Common myeloid progenitor, CD34-positive (primary cell): Measurements from ENCODE around the gene FCN1.

Source experiments
- CTCF ChIA-PET: fragments of 350-600 bp; sonication (Branson Sonifier 250); formaldehyde crosslinking; loops from one replicate; lab custom pipeline; 2021; ENCODE audit warnings: antibody characterized with exemption; lab: Charles Lee
- POLR2A ChIA-PET: fragments of 350-600 bp; sonication (Branson Sonifier 250); formaldehyde crosslinking; loops from one replicate; lab custom pipeline; 2021; ENCODE audit warnings: antibody characterized with exemption; lab: Charles Lee
- DNase-seq, 3 donors: peaks; one replicate each; pipeline versions ENCODE4 v3.0.0 to v3.0.0-alpha.2; 2013
- H3K27ac ChIP-seq, 2 experiments: 1 replicate in 1 of 2; 2 replicates in 1 of 2; pipeline ENCODE4 v1.7.0; 2013; ENCODE audit warnings: inconsistent platforms in 2 of 2, low read length in 2 of 2, mild to moderate bottlenecking in 2 of 2, low read depth in 1 of 2, moderate library complexity in 1 of 2; ENCODE audit not compliant: severe bottlenecking in 2 of 2, insufficient read depth in 1 of 2, poor library complexity in 1 of 2
- H3K27me3 ChIP-seq, 5 experiments: replicated peaks in 2 of 5; 1 replicate in 3 of 5; 2 replicates in 2 of 5; pipeline versions ENCODE4 v1.6.1 to v1.7.0; 2013; ENCODE audit warnings: low read length in 4 of 5, mild to moderate bottlenecking in 2 of 5, moderate library complexity in 2 of 5, inconsistent platforms in 1 of 5; ENCODE audit not compliant: insufficient read depth in 5 of 5, control insufficient read depth in 4 of 5
- H3K36me3 ChIP-seq, 4 experiments: 1 replicate in 2 of 4; 2 replicates in 2 of 4; pipeline versions ENCODE4 v1.6.1 to v1.7.0; 2013; ENCODE audit warnings: low read length in 3 of 4, control low read depth in 1 of 4, mild to moderate bottlenecking in 1 of 4; ENCODE audit not compliant: control insufficient read depth in 4 of 4, insufficient read depth in 4 of 4
- H3K4me1 ChIP-seq, 4 experiments: 1 replicate in 3 of 4; 2 replicates in 1 of 4; pipeline versions ENCODE4 v1.6.1 to v1.7.1; 2013; ENCODE audit warnings: low read length in 3 of 4, mild to moderate bottlenecking in 3 of 4, control low read depth in 1 of 4, inconsistent platforms in 1 of 4, moderate library complexity in 1 of 4; ENCODE audit not compliant: control insufficient read depth in 4 of 4, insufficient read depth in 4 of 4; ENCODE audit errors: control extremely low read depth in 1 of 4
- H3K4me3 ChIP-seq, 7 experiments: 1 replicate in 4 of 7; 2 replicates in 3 of 7; pipeline versions ENCODE4 v1.5.1 to v1.7.0; 2013; ENCODE audit warnings: mild to moderate bottlenecking in 7 of 7, low read length in 6 of 7, moderate library complexity in 6 of 7, inconsistent platforms in 2 of 7, low read depth in 2 of 7, control low read depth in 1 of 7; ENCODE audit not compliant: insufficient read depth in 4 of 7, control insufficient read depth in 1 of 7; ENCODE audit errors: extremely low read depth in 1 of 7
- H3K9me3 ChIP-seq, 5 experiments: 1 replicate in 4 of 5; 2 replicates in 1 of 5; pipeline versions ENCODE4 v1.6.1 to v1.7.1; 2013; ENCODE audit warnings: low read length in 4 of 5, mild to moderate bottlenecking in 2 of 5, inconsistent platforms in 1 of 5, low read depth in 1 of 5, moderate library complexity in 1 of 5; ENCODE audit not compliant: control insufficient read depth in 4 of 5, insufficient read depth in 2 of 5; ENCODE audit errors: control extremely low read depth in 1 of 5
- WGBS: methylation state at CpG from one replicate; pipeline ENCODE4 v1.1.5; 2013; ENCODE audit not compliant: insufficient coverage; 5-methylcytosine and 5-hydroxymethylcytosine counted together

The FCN1 gene

DNA sequence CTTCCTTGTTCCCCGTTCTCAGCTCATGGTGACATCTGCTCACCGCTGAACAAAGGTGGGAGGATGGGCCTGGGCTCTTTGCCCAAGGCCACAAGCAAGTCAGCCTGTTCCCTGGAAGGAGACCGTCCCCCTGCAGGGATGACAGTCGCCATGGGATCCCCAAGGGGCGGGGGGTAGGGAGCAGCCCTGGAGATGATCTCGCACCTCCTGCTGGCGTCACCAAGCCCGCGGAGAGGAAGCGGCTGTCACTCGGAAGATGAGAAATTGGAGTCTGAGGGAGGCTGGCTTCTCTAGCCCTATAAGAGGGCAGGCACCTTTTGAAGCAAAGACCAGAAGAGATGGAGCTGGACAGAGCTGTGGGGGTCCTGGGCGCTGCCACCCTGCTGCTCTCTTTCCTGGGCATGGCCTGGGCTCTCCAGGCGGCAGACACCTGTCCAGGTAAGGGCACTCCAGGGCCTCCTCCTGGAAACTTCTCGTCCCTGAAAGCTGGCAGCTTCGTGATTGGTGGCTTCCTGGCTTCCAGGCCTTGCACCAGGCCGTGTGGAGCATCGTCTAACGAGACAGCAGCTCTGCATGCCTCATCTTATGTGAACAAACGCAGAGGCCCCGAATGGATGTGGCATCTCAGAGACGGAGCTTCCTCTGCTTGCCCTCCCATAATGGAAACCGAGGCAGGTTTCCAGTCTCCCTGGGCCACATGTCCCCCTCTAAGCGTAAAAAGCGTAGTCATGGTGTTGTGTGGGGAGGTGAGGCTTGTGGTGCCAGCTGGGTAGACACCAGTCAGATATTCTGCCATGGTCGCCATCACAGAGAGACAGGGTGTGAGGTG, 37.0 kb downstream of the FCN1 start, which contains the start of gene FCN2:
FCN2 (plus strand) TSS at position 327 of the 829 bp plus-strand sequence; CDS start at position 339, 12 bp downstream.
- DNase-seq = peak in 2 of 3 donors; percentile 19 to 32

DNA sequence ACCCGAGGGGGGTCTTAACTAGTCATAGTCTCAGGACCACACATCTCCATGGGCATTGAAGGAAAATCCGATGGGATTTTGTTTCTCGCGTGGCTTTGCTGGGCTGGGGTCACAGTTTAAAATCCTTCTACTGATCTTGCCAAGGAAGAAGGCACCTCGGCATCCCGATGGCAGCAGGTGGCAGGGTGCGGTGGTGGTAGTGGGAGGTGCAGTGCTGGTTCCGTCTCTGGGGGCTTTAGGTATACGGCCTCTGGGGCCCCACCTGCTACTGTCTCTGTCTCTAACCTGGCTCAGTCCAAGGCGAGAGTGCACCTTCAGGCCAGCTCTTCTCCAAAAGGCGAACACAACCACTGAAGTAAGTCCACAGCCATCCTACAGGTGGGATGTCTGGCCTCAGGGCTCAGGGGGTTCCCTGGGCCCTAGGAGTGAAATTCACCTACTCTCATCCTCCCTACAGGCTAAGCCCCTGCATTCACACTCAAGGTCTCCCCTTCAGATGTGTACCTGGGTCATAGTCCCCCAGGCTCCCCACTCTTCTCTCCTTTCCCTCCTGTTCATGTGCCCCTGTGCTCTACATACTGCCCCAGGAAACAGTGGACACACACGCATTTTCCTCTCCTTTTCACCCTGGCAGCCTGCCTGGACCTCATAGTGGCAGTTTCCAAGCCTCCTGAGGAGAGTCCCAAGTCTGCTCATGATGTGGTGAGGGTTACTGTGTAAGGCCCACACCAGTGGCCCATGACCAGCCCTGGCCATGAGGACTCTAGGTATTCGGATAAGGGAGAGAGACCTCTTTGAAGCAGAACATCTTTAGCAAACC, 37.8 kb downstream of the FCN1 start:
- no peaks in the 10 kb centered on the region for H3K36me3 ChIP-seq
- no peaks in the 10 kb centered on the region for H3K27me3 ChIP-seq
- DNase-seq = no peak
- no peaks in the 10 kb centered on the region for H3K9me3 ChIP-seq
- ChIA-PET CTCF (no interaction called here), POLR2A (no interaction called here)
- H3K4me3 ChIP-seq = no peak overlapping the region
- 97% methylated on average over 11 of the region's 13 CpGs for WGBS
- no peak overlapping the region for H3K27ac ChIP-seq
- H3K4me1 ChIP-seq = no peaks in the 10 kb centered on the region

More for the DNA sequence above, 37.0 kb downstream of the FCN1 start, which contains the start of gene FCN2:
- Histone ChIP-seq H3K4me1 (no peaks in the 10 kb centered on the region), H3K36me3 (no peaks in the 10 kb centered on the region), H3K27ac (no peak within 1 kb of the TSS), H3K27me3 (no peaks in the 10 kb centered on the region), H3K4me3 (no peak within 1 kb of the TSS), H3K9me3 (no peaks in the 10 kb centered on the region)
- WGBS = 89% methylated on average over 24 of the region's 25 CpGs
- CTCF ChIA-PET = no interaction called here
- POLR2A ChIA-PET = no interaction called here

DNA sequence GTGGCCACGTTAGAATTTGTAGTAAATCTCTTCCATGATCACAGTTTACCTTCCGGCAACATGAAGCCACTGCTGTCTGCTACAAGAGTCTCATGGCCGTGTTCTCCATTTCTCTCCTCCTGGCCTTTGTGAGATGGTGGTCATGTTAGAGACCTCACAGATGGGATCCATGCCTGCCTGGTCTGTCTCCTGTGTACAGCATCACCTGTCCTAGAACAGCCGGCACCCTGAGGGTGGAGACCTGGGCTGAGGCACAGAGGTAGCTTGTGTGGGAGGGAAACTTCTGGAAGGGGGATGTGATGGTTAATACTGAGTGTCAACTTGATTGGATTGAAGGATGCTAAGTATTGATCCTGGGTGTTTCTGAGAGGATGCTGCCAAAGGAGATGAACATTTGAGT, 40.2 kb downstream of the FCN1 start:
- Histone ChIP-seq H3K36me3 (no peaks in the 10 kb centered on the region), H3K27ac (no peak overlapping the region), H3K4me1 (no peaks in the 10 kb centered on the region), H3K9me3 (no peaks in the 10 kb centered on the region), H3K27me3 (no peaks in the 10 kb centered on the region), H3K4me3 (no peak overlapping the region)
- 96% methylated on average over 4 of the region's 4 CpGs for WGBS
- DNase-seq = no peak
- ChIA-PET CTCF (no interaction called here), POLR2A (no interaction called here)

- no CpG with 5 or more reads among the region's 1 CpG for WGBS
- H3K4me1 ChIP-seq = no peaks in the 10 kb centered on the region
- no peaks in the 10 kb centered on the region for H3K27me3 ChIP-seq
- no peak overlapping the region for H3K27ac ChIP-seq
- ChIA-PET CTCF (no interaction called here), POLR2A (interaction anchor here (0.6 kb wide), 1 partner anchor 110 kb away, joined by 4 read pairs; no protein-coding TSS in a partner anchor)
- H3K4me3 ChIP-seq = no peak overlapping the region
- H3K36me3 ChIP-seq = no peaks in the 10 kb centered on the region
- no peak for DNase-seq
- no peaks in the 10 kb centered on the region for H3K9me3 ChIP-seq
These were observed 42.3 kb downstream of the FCN1 start for GRCh38 chr9:134875371-134875770.

DNA sequence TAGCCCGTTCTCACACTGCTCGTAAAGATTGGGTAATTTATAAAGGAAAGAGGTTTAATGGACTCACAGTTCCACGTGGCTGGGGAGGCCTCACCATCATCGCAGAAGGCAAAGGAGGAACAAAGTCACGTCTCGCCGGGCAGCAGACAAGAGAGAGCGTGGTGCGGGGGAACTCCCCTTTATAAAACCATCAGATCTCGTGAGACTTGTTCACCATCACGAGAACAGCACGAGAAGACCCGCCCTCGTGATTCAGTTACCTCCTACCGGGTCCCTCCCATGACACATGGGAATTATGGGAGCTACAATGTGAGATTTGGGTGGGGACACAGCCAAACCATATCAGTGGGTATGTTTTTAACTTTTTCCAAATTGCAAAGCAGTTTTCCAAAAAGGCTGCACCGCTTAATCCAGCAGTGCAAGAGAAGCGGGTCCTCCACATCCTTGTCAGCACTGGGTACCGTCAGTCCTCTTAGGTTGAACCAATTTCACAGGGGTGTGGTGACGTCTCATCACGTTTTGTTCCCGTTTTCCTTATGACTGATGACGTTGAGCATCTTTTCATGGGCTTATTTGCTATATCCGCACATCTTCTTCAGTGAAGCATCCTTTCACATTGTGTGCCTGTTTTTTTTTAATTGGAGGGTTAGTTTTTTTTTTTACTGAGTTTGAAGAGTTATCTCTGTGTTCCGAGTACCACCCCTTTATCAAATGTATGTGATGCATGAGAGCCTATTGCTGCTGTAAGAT, 45.1 kb downstream of the FCN1 start:
- no peaks in the 10 kb centered on the region for H3K36me3 ChIP-seq
- CTCF ChIA-PET = no interaction called here
- 96% methylated on average over 23 of the region's 24 CpGs for WGBS

GRCh38 chr9:134871697-134872340, 45.9 kb downstream of the FCN1 start:
- ChIA-PET POLR2A (no interaction called here), CTCF (no interaction called here)
- 92% methylated on average over 15 of the region's 16 CpGs for WGBS

More for the DNA sequence above, 45.1 kb downstream of the FCN1 start:
- DNase-seq = no peak
- Histone ChIP-seq H3K27me3 (no peaks in the 10 kb centered on the region), H3K4me3 (no peak overlapping the region), H3K27ac (no peak overlapping the region), H3K4me1 (no peaks in the 10 kb centered on the region), H3K9me3 (no peaks in the 10 kb centered on the region)
- POLR2A ChIA-PET = no interaction called here

More at GRCh38 chr9:134871697-134872340, 45.9 kb downstream of the FCN1 start:
- Histone ChIP-seq H3K36me3 (no peaks in the 10 kb centered on the region), H3K9me3 (no peaks in the 10 kb centered on the region), H3K4me1 (no peaks in the 10 kb centered on the region), H3K27me3 (no peaks in the 10 kb centered on the region), H3K4me3 (no peak overlapping the region), H3K27ac (no peak overlapping the region)
- no peak for DNase-seq
